C1 segment of cervical spinal cord (tissue), 14 donors: ENCODE measurements around the gene SDK2.
A peak's percentile ranks its signal among the peaks of the same experiment; 100 is the strongest.

Source experiments
- DNase-seq, 14 donors: peaks; one replicate each; lab custom pipeline; 2025; lab: John Stamatoyannopoulos, UW

SDK2 gene

GRCh38 chr17:73429440-73430164 is 214.6 kb downstream of the SDK2 start:
- DNase-seq: peak; percentile 14 to 76 (median 49)

GRCh38 chr17:73427198-73427597 is 217.0 kb downstream of the SDK2 start:
- DNase-seq: no peak

GRCh38 chr17:73424571-73424970 is 219.7 kb downstream of the SDK2 start:
- no peak for DNase-seq

- no peak for DNase-seq
These were observed 220.4 kb downstream of the SDK2 start for GRCh38 chr17:73423806-73424205.

- DNase-seq: no peak
These were observed 221.0 kb downstream of the SDK2 start for GRCh38 chr17:73423159-73423715.

- DNase-seq: no peak
These were observed 222.1 kb downstream of the SDK2 start for GRCh38 chr17:73422121-73422520.

- no peak for DNase-seq
These were observed 223.3 kb downstream of the SDK2 start for GRCh38 chr17:73420897-73421296.

- no peak for DNase-seq
These were observed 224.4 kb downstream of the SDK2 start for GRCh38 chr17:73419881-73420280.

- no peak for DNase-seq
These were observed 225.2 kb downstream of the SDK2 start for GRCh38 chr17:73419051-73419450.

GRCh38 chr17:73415782-73416181 is 228.5 kb downstream of the SDK2 start:
- DNase-seq: no peak

GRCh38 chr17:73414171-73414955 is 229.9 kb downstream of the SDK2 start:
- no peak for DNase-seq

- no peak for DNase-seq
These were observed 231.3 kb downstream of the SDK2 start for GRCh38 chr17:73412914-73413313.

GRCh38 chr17:73411313-73411747 is 232.9 kb downstream of the SDK2 start:
- DNase-seq: no peak

GRCh38 chr17:73410586-73411312 is 233.5 kb downstream of the SDK2 start:
- no peak for DNase-seq

- DNase-seq: no peak
These were observed 240.0 kb downstream of the SDK2 start for GRCh38 chr17:73404246-73404645.

- DNase-seq: no peak
These were observed 241.8 kb downstream of the SDK2 start for GRCh38 chr17:73402466-73402865.

GRCh38 chr17:73401911-73402310 is 242.3 kb downstream of the SDK2 start:
- DNase-seq: peak in 5 of 14 donors; percentile 2 to 16 (median 7)

GRCh38 chr17:73400915-73401545 is 243.2 kb downstream of the SDK2 start:
- no peak for DNase-seq

GRCh38 chr17:73399056-73399455 is 245.2 kb downstream of the SDK2 start:
- no peak for DNase-seq

- DNase-seq: no peak
These were observed 246.2 kb downstream of the SDK2 start for GRCh38 chr17:73397856-73398540.

- no peak for DNase-seq
These were observed 246.9 kb downstream of the SDK2 start for GRCh38 chr17:73397278-73397826.
